Mesendoderm (in vitro differentiated cells): ENCODE data around the gene YWHAB.
A peak's percentile ranks its signal among the peaks of the same experiment; 100 is the strongest.

Experiments
- DNase-seq: peaks from one replicate; pipeline ENCODE4 v3.0.0; 2013
- H2AK5ac ChIP-seq: 2 replicates; pipeline ENCODE4 v1.6.1; 2013; ENCODE audit warnings: low read length, inconsistent platforms
- H2BK120ac ChIP-seq: 2 replicates; pipeline ENCODE4 v1.6.1; 2013; ENCODE audit warnings: low read depth, mild to moderate bottlenecking, low read length, moderate library complexity, mixed read lengths
- H2BK15ac ChIP-seq: replicated peaks from 2 replicates; pipeline ENCODE4 v1.6.1; 2013; ENCODE audit warnings: low read depth, mild to moderate bottlenecking, moderate library complexity
- H2BK5ac ChIP-seq: 2 replicates; pipeline ENCODE4 v1.6.1; 2013; ENCODE audit warnings: low read length, inconsistent platforms
- H3K18ac ChIP-seq: 2 replicates; pipeline ENCODE4 v1.6.1; 2013; ENCODE audit warnings: mild to moderate bottlenecking, low read length, mixed read lengths
- H3K23ac ChIP-seq: one replicate; pipeline ENCODE4 v1.6.1; 2013; ENCODE audit warnings: low read length
- H3K27ac ChIP-seq: 2 replicates; pipeline ENCODE4 v1.5.1; 2013; ENCODE audit warnings: low read depth, mild to moderate bottlenecking, inconsistent platforms, low read length, moderate library complexity
- H3K27me3 ChIP-seq: 2 replicates; pipeline ENCODE4 v1.6.1; 2013; ENCODE audit warnings: low read length, control low read depth, mild to moderate bottlenecking, inconsistent platforms; ENCODE audit not compliant: insufficient read depth, poor library complexity
- H3K36me3 ChIP-seq: 2 replicates; pipeline ENCODE4 v1.6.1; 2013; ENCODE audit warnings: low read length, inconsistent platforms; ENCODE audit not compliant: control insufficient read depth, insufficient read depth
- H3K4ac ChIP-seq: one replicate; pipeline ENCODE4 v1.6.1; 2013; ENCODE audit warnings: low read depth, mild to moderate bottlenecking, low read length, moderate library complexity
- H3K4me1 ChIP-seq: 2 replicates; pipeline ENCODE4 v1.6.1; 2013; ENCODE audit warnings: low read depth, low read length, inconsistent platforms; ENCODE audit not compliant: control insufficient read depth
- H3K4me2 ChIP-seq: 2 replicates; pipeline ENCODE4 v1.6.1; 2013; ENCODE audit warnings: low read length
- H3K4me3 ChIP-seq: 2 replicates; pipeline ENCODE4 v1.5.1; 2013; ENCODE audit warnings: mild to moderate bottlenecking, low read length
- H3K56ac ChIP-seq: one replicate; pipeline ENCODE4 v1.6.1; 2013; ENCODE audit warnings: low read length
- H3K79me1 ChIP-seq: 2 replicates; pipeline ENCODE4 v1.6.1; 2013; ENCODE audit warnings: low read length, inconsistent platforms
- H3K79me2 ChIP-seq: 2 replicates; pipeline ENCODE4 v1.6.1; 2013; ENCODE audit warnings: mild to moderate bottlenecking, low read length; ENCODE audit not compliant: control insufficient read depth, insufficient read depth
- H3K9ac ChIP-seq: 2 replicates; pipeline ENCODE4 v1.6.1; 2013; ENCODE audit warnings: low read length, inconsistent platforms
- H4K5ac ChIP-seq: one replicate; pipeline ENCODE4 v1.6.1; 2013; ENCODE audit warnings: low read length
- H4K8ac ChIP-seq: one replicate; pipeline ENCODE4 v1.6.1; 2013; ENCODE audit warnings: low read depth, mild to moderate bottlenecking, control low read depth, low read length, moderate library complexity
- WGBS: extraction: QIAGEN DNeasy Blood & Tissue Kit; methylation state at CpG from one replicate; pipeline ENCODE4 v1.1.7; 2013; ENCODE audit warnings: low lambda C conversion rate, missing lambda C conversion rate; ENCODE audit not compliant: insufficient coverage; ENCODE audit errors: extremely low coverage; 5-methylcytosine and 5-hydroxymethylcytosine counted together

YWHAB gene

DNA sequence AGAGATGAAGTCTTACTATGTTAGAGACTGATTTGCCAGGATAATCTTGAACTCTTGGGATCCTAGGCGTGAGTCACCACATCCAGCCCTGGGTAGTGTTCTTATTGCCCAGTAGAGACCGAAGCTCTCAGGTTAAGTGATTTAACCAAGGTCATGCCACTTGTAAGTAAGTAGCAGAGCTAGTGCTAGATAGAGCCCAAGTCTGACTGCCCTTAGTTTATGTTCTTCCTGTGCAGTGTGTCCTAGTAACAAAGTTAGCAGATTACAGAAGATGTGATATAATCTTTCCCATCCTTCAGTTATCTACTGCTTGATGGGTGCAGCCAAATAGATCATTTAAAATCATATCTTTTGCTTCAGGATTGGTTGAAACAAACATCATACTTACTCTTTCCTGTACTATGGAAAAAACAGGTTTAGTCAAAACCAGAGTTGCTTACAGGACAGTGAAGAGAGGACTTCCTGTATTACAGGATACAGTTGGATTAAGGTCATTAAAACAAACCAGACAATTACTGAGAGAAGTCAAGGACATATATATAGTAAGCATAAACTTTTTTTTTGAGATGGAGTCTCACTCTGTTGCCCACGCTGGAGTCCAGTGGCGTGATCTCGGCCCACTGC is 14.8 kb downstream of the YWHAB start:
- no peak for DNase-seq
- peaks cover 4% of the 10 kb centered on the region for H3K36me3 ChIP-seq
- no peak overlapping the region for H3K4ac ChIP-seq
- H3K9ac ChIP-seq, result no peak overlapping the region
- WGBS, result no CpG with 5 or more reads among the region's 5 CpGs
- H3K56ac ChIP-seq, result no peak overlapping the region
- peaks cover 2% of the 10 kb centered on the region for H3K27me3 ChIP-seq
- no peak overlapping the region for H2AK5ac ChIP-seq
- no peak overlapping the region for H2BK5ac ChIP-seq
- H4K8ac ChIP-seq, result no peak overlapping the region
- H3K79me2 ChIP-seq, result peaks cover 58% of the 10 kb centered on the region
- no peak overlapping the region for H3K4me2 ChIP-seq
- H3K4me3 ChIP-seq, result no peak overlapping the region
- H2BK15ac ChIP-seq, result no peak overlapping the region
- no peak overlapping the region for H2BK120ac ChIP-seq
- no peaks in the 10 kb centered on the region for H3K4me1 ChIP-seq
- H3K23ac ChIP-seq, result no peak overlapping the region
- no peak overlapping the region for H3K27ac ChIP-seq
- peaks cover 21% of the 10 kb centered on the region for H3K79me1 ChIP-seq
- H3K18ac ChIP-seq, result no peak overlapping the region
- no peak overlapping the region for H4K5ac ChIP-seq

- Histone ChIP-seq H3K79me2 (peaks cover 43% of the 10 kb centered on the region), H3K36me3 (peaks cover 7% of the 10 kb centered on the region), H3K4me3 (no peak overlapping the region), H3K4me1 (no peaks in the 10 kb centered on the region), H3K4ac (no peak overlapping the region), H2BK15ac (no peak overlapping the region), H3K23ac (no peak overlapping the region), H4K5ac (no peak overlapping the region), H4K8ac (no peak overlapping the region), H2BK120ac (no peak overlapping the region), H3K27ac (no peak overlapping the region), H3K27me3 (peaks cover 2% of the 10 kb centered on the region), H3K9ac (no peak overlapping the region), H2BK5ac (no peak overlapping the region), H3K56ac (no peak overlapping the region), H3K4me2 (no peak overlapping the region), H3K79me1 (peaks cover 21% of the 10 kb centered on the region), H2AK5ac (no peak overlapping the region), H3K18ac (no peak overlapping the region)
- DNase-seq, result peak; percentile 33
- WGBS, result no CpG with 5 or more reads among the region's 2 CpGs
Measured at GRCh38 chr20:44901974-44902373, 16.5 kb downstream of the YWHAB start.

DNA sequence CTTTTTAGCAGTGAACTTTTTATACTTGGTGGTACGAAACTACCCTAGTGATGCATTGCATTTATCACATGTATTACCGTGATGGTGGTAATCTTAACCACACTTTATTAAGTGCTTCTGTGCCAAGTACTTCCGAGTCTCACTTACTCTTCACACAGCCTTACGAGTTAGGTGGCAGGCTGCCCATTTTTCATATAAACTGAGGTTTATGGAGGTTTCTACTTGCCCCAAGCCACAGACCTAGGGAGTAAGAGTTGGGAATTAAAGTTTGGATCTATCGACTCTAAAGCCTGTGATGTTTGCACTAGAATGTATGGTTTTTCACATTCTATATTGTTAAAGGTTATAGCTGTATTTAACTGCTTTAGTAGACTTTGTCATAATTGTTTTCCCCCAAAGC is 18.9 kb downstream of the YWHAB start:
- Histone ChIP-seq H3K79me2 (peaks cover 21% of the 10 kb centered on the region), H3K79me1 (peaks cover 16% of the 10 kb centered on the region), H3K4me2 (no peak overlapping the region), H3K36me3 (peaks cover 7% of the 10 kb centered on the region), H4K5ac (no peak overlapping the region), H3K23ac (no peak overlapping the region), H4K8ac (no peak overlapping the region), H3K9ac (no peak overlapping the region), H2BK15ac (no peak overlapping the region), H3K4ac (no peak overlapping the region), H2BK5ac (no peak overlapping the region), H3K18ac (no peak overlapping the region), H3K4me1 (peaks cover 2% of the 10 kb centered on the region), H2BK120ac (no peak overlapping the region), H3K27me3 (peaks cover 2% of the 10 kb centered on the region), H3K27ac (no peak overlapping the region), H3K4me3 (no peak overlapping the region), H2AK5ac (no peak overlapping the region), H3K56ac (no peak overlapping the region)
- no peak for DNase-seq
- WGBS, result no CpG with 5 or more reads among the region's 5 CpGs

DNA sequence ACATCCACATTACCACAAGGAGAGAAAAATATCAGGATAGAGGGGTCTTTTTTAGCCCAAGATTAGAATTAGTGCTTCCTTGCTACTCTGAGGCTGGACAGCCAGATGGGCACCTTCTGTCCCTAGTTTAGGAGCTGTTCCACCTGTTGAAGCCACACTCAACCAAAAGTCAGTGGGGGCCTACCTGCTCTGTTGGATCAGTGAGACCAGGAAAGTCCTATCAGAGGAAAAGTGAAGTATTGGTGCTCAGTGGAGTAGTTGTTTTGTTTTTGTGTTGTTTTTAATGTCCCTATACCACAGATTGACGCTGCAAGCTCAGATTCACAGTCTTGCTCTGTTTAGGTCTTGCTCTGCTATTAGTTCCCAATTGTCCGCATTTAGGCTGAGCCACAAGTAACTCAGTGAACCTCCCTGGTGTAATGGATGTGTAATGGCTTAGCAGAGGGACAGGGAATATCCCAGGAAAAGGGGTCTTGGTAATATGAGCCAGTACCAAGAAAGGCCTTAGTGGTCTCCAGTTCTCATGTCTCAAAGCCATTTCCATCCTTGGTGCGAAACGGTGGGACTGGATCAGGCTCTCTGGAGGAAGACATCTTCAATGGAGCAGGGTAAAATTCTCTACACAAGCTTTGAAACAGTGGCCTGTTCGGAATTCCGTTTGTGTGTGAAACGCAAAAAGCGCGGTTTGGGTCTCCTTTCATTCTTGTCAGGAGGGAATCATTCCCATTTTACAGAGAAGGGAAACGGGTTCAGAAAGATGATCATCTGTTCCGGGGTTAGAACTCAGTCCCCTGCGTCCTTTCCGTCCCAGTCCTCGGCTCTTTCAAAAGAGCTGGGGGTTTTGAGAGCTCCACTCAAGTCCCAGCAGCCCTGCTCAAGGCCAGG is 23.7 kb downstream of the YWHAB start:
- peak; percentile 30 for DNase-seq
- H3K23ac ChIP-seq, result no peak overlapping the region
- no peak overlapping the region for H3K4me3 ChIP-seq
- no peak overlapping the region for H4K5ac ChIP-seq
- H3K79me1 ChIP-seq, result peaks cover 7% of the 10 kb centered on the region
- peak overlapping the region; percentile 56 for H3K9ac ChIP-seq
- H3K36me3 ChIP-seq, result peaks cover 8% of the 10 kb centered on the region
- peaks cover 2% of the 10 kb centered on the region for H3K27me3 ChIP-seq
- peaks cover 6% of the 10 kb centered on the region for H3K4me1 ChIP-seq
- H3K18ac ChIP-seq, result no peak overlapping the region
- H3K27ac ChIP-seq, result no peak overlapping the region
- H3K4ac ChIP-seq, result no peak overlapping the region
- no CpG with 5 or more reads among the region's 14 CpGs for WGBS
- peaks cover 2% of the 10 kb centered on the region for H3K79me2 ChIP-seq
- H2BK5ac ChIP-seq, result no peak overlapping the region
- H2BK120ac ChIP-seq, result no peak overlapping the region
- H2BK15ac ChIP-seq, result no peak overlapping the region
- H3K56ac ChIP-seq, result peak overlapping the region; percentile 69
- H3K4me2 ChIP-seq, result peak overlapping the region; percentile 32
- H2AK5ac ChIP-seq, result no peak overlapping the region
- no peak overlapping the region for H4K8ac ChIP-seq

GRCh38 chr20:44909872-44910689 is 24.6 kb downstream of the YWHAB start, which contains the start of gene PABPC1L:
Gene PABPC1L, plus strand, starts transcription at chr20:44910060. Its CDS starts 84 bp downstream, at chr20:44910144.
- Histone ChIP-seq H3K36me3 (peaks cover 10% of the 10 kb centered on the region), H2BK5ac (peak within 1 kb of the TSS; percentile 13), H3K23ac (peak within 1 kb of the TSS; percentile 69), H2BK120ac (no peak within 1 kb of the TSS), H3K79me2 (peaks cover 2% of the 10 kb centered on the region), H3K4me2 (peak within 1 kb of the TSS; percentile 95), H3K18ac (peak within 1 kb of the TSS; percentile 96), H2BK15ac (no peak within 1 kb of the TSS), H3K27me3 (no peaks in the 10 kb centered on the region), H3K79me1 (peaks cover 6% of the 10 kb centered on the region), H3K4me3 (peak within 1 kb of the TSS; percentile 82), H4K5ac (no peak within 1 kb of the TSS), H3K56ac (peak within 1 kb of the TSS; percentile 94), H3K27ac (peak within 1 kb of the TSS; percentile 56), H2AK5ac (no peak within 1 kb of the TSS), H3K4me1 (peaks cover 6% of the 10 kb centered on the region), H3K4ac (peak within 1 kb of the TSS; percentile 58), H3K9ac (peak within 1 kb of the TSS; percentile 90), H4K8ac (peak within 1 kb of the TSS; percentile 57)
- no CpG with 5 or more reads among the region's 61 CpGs for WGBS
- DNase-seq, result peak; percentile 93
